Kidney capillary endothelial cell (primary cell): Measurements from ENCODE around the gene CCDC88C.
A peak's percentile ranks its signal among the peaks of the same experiment; 100 is the strongest.
"Not testable (repeated sequence)": the region's sequence is repeated elsewhere in the genome, so short reads cannot be mapped to it uniquely, and the experiment has no call there.

Source experiments
- DNase-seq: peaks from one replicate; pipeline ENCODE4 v3.0.0-alpha.2; 2018; ENCODE audit warnings: low spot score

CCDC88C gene

DNA sequence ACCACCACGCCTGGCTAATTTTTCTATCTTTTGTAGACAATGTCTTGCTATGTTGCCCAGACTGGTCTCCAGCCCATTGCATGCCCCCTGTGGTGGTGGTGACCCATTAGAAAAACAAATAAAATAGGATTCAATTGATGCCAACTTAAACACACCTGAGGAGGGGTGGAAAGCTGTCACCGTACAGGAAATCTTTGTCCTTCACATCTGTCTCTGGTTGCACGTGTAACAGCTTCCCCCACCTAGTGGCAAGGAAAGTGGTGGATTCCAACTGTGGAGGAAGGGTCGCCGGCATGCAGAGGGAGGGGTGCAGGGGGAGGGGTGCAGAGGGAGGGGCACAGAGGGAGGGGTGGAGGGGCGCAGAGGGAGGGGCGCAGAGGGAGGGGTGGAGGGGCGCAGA is 147.0 kb downstream of the CCDC88C start:
- DNase-seq = no peak

- no peak for DNase-seq
Observed at GRCh38 chr14:91270188-91270587, 147.4 kb downstream of the CCDC88C start.

GRCh38 chr14:91269076-91269991 is 148.3 kb downstream of the CCDC88C start:
- no peak for DNase-seq

DNA sequence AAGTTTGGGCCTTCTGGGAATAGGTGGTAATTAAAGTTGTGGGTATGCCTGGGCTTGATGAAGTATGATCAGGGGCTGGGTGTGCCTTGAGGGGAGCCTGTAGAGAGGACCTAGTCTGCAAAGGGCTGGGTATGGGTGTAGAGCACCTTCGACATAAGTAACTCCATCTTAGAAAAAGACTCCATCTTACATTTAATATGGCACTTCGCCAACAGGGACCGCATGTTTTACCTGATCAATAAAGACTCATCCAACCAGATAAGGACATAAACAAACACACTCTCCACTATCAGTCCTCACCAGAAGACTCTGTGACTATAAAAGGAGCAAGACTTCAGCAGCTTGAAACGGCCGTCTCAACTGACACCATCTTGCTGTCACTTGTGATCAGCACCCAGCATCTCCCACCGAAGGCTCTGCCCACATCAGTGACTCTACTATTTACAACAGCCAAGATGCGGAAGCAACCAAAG is 149.6 kb downstream of the CCDC88C start:
- DNase-seq = no peak

DNA sequence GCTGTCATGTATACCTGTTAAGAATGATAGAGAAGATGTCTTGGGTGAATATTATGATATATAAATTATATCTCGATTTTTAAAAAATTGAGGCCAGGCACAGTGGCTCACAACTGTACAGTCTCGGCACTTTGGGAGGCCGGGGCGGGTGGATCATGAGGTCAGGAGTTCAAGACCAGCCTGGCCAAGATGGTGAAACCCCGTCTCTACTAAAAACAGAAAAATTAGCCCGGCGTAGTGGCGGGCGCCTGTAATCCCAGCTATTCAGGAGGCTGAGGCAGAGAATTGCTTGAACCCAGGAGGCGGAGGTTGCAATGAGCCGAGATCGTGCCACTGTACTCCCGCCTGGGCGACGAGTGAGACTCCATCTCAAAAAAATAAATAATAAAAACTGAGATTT is 151.3 kb downstream of the CCDC88C start:
- not testable (repeated sequence) for DNase-seq

DNA sequence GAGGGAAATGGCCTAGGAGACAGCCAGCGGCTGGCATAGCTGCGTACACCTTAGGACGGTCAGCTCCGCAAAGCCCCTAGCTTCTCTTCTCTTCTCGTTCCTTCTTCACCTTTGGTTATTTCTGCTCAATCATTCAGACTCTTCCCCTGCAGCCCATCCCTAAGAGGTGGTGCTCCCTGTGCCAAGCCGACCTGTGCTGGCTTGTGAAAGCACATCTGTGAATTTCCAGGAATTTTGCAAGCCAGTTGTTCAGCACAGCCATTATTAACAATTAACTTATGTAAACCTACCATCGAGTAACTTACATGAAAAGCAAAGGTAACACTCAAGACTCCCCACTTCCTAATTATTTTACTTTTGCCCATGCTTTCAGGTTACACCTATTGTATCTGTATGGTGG is 152.2 kb downstream of the CCDC88C start:
- no peak for DNase-seq

GRCh38 chr14:91264151-91265150 is 153.2 kb downstream of the CCDC88C start:
- DNase-seq = no peak

- no peak for DNase-seq
Observed at GRCh38 chr14:91263329-91263728, 154.3 kb downstream of the CCDC88C start.

DNA sequence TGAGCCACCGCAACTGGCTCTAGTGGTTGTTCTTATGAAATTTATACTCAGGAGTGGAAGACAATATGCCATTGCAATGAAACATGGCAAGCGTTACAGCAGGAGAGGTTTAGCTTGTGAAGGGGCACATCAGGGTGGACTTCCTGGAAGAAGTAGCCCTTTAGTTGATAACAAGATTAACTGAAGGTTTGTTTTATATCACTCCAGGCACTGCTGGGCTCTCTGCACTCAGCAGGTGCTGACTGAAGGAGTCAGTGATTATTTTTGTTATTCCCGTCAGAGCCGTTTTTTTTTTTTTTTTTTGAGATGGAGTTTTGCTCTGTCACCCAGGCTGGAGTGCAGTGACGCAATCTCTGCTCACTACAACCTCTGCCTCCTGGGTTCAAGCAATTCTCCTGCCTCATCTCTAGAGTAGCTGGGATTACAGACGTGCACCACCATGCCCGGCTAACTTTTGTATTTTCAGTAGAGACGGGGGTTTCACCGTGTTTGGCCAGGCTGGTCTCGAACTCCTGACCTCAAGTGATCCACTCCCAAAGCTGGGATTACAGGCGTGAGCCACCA is 155.6 kb downstream of the CCDC88C start:
- no peak for DNase-seq

- DNase-seq = no peak
Observed at GRCh38 chr14:91261115-91261514, 156.5 kb downstream of the CCDC88C start.

DNA sequence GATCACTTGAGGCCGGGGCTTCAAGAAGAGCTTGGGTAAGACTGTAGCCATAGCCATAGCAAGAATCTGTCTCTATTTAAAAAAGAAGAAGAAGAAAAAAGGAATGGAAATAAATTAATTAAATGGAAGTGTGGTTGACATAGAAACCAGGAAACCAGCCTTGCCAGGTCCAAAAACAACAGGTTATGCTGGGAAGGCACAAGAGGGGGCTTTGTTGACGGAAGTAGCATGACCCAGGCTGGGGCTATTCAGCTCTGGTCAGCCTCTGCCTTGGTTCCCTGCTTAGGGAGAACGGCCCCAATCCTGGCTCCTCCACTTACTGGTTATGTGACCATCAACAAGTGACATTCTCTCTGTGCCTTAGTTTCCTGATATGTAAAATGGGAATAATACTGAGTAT is 158.7 kb downstream of the CCDC88C start:
- DNase-seq = no peak

DNA sequence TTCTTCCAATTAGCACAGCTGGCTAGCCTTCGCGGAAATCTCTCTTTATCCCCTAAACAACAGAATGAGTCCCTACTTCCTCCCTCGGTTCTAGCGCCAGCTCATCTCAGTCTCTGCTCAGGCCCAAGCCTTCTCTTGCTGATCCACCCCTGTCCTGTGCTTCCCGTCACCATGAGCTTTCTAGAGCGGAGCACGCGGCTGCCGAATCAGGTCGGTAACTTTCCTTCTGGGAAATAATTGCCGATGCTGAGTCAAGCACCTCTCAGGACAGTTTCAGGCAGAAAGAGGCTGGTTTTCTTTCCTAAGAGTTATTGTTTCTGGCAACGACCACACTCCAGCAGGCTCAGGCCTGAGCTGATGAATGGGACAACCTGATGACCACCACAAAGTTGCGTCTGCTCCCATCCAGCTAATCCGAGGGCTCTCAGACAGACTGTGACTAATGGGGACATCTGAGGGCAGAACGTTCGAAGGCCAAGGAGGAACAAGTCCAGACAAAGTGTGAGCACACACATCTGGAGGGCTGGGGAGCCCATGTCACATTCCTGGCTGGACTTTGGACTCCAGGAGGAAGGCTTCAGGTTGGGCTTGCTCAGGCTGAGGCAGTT is 159.5 kb downstream of the CCDC88C start:
- peak; percentile 41 for DNase-seq

DNA sequence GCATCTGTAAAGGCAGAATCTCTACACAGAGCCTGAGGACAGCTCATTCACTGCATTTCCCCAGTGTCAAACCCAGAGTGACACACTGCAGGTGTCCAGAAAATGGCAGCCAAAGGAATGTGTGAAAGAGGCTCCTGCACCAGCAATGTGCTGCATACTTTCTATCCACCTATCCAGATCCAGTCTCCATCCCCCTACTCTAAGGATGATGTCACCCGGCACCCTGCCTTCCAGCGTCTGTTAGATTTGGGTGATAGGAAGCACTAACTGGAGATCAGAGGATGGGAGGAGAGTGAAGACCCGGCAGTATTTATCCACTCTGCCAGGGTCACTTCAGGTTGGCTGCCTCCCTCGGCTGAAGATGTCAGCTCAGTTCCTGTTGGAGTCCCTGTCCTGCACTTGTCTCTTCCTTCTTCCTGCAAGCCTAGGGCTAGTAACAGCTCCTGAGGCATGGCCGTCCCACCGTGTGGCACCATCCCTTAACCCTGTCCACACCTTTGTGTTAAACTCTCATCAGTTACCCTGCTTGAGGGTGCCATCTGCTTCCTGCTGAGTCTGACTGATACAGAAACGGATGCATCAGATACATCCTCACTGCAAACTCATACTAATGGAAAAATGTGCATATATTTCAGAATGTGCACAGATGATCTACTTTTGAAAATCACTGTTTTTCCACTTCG is 160.2 kb downstream of the CCDC88C start:
- DNase-seq = no peak

DNA sequence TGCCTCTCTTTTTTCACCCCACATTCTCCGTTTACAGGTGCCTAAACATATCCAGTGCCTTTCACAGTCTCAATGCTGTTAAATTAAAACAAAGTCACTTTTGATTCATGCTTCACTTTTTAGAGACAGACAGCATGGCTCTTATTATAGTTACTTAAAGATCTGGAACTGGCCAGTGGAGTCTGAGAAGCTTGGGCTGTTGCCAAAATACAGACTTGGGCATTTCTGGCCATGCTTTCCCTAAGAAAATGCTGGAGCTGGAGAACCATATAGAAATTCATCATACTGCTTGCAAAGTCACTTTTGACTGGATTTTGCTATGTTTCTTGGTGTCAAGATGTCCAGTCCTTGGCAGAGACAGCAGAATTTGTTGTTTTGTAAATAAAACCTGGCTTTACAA is 161.0 kb downstream of the CCDC88C start:
- no peak for DNase-seq

DNA sequence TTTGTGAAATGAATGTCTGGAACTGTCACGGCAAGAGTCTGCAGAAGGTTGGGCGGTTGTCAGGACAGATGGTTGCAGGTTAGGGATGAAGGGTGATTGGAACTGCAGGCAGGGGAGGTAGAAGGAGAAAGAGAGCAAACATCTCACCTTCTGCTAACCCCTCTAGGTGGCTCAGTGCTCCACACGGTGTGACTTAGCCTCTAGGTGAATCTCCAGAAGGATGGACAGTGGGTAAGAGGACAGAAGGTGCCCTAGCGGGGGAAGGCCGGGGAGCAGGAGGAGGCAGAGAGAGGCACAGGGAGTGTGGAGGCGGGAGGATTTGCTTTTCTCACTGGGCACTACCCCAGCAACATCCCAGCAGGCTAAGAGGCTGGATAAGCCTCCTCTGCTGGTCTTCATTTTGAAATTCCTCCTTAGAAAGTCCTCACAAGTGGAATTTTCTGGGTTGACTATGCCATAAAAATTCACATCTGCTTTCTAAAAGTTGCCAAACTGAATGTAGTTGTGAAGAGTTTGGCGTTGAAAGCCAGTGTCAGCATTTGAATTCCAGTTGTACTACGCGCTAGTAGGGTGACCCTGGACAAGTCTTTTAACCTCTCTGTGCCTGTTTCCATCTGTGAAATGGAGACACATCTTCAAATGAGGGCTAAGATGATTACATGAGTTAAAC is 162.5 kb downstream of the CCDC88C start:
- DNase-seq = no peak

DNA sequence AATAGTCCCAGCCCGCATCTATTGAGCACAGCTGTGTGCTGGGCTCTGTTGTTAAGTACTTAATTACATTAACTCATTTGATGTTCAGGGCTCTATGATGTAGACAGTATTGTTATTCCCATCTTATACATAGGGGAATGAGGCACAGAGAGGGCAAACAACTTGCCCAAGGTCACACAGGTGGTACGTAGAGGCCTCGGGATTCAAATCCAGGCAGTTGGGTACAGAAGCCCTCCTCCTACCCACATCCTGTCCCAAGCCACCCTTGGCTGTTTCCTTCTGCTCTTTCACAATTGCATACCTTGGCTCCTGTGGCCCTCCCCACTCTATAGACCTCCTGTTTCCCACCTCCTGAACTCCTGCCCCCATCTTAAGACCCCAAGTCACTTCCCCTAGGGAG is 163.2 kb downstream of the CCDC88C start:
- no peak for DNase-seq

DNA sequence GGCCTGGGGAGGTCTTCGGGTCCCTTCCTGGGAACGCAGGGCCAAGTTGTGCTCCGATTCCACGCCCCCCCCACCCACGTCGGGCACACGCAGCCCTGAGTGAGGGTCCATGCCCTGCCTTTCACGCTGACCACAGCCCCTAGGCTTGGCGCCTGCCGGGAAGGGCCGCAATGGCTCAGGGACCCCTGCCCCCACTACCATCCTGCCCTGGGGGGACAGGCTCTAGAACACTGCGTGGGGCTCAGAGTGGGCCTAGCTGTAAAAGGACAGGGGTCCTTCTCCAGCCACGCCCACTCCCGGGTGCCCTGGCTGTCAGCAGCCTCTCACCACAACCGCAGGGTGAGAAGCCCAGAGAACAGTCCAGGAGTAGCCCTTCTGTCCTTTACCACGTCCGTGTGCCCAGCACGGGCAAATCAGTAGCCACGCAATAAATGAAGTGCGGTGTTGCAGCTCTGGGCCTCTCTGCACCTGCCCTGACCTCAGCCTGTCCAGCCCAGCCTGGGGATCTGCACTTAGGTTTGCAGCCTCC is 163.8 kb downstream of the CCDC88C start:
- no peak for DNase-seq

DNA sequence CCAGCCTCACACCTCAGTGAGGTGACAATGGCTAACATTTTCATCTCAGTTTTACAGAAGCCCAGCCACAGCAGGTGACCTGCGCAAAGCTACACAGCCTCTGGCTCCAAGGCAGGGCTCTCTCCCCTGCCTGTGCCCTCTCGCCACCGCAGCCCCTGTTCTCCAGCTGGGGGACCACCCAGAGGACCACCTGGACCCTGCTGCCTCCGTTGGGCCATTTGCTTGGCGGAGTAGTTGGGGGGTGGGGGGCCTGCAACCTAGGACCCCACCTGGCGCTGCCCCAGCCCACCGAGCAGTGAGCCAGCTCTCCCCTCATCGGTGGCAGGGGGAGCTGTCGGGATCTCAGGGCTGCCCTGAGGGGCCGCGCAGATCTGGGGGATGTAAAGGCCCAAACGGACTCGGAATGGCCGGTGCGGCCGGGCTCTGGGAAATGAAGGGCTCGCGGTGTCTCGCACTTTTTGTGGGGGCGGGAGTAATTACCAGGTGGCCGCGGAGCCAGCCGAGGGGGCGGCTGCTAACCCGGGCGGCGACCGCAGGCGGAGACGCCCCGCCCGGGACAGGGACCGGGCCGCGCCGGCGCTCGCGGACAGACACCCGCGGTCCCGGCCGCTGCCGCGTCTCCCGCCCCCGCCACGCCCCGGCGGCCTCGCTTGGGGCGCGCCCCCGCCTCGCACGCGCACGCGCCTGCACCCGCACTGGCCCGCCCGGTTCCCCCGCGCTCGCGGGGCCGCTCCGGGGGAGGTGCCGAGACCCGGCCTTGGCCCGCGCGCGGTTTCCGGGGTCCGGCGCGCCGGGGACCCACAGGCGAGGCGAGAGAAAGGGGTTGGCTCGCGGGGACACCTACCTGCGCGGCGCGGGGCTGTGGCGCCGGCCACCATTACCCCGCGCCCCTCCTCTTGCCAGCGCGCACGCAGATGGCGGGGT is 164.5 kb downstream of the CCDC88C start:
- DNase-seq = no peak

GRCh38 chr14:91250912-91251311 is 166.7 kb downstream of the CCDC88C start:
- DNase-seq = no peak
